WTC11 (cell line): ENCODE data around the gene ARHGAP6. TPM values are rescaled to one million over a fixed set of nuclear protein-coding genes. Genes with fewer than 3 reads are reported as not detected.

ENCODE experiments used
- ATAC-seq: fragments of 200-7000 bp; cut with Tn5 transposase; 2 replicates; pipeline ENCODE4 v1.10.0; 2021; ENCODE audit warnings: mild to moderate bottlenecking, moderate library complexity
- CTCF ChIA-PET: fragments of 300-600 bp; sonication (Branson Sonifier 250); formaldehyde crosslinking; loops from one replicate; lab custom pipeline; 2021; ENCODE audit warnings: antibody characterized with exemption; lab: Charles Lee
- POLR2A ChIA-PET: fragments of 350-600 bp; sonication (Branson Sonifier 250); formaldehyde crosslinking; loops from one replicate; lab custom pipeline; 2021; ENCODE audit warnings: antibody characterized with exemption; lab: Charles Lee
- DNase-seq: peaks from one replicate; pipeline ENCODE4 v3.0.0; 2021; ENCODE audit warnings: low spot score
- H3K27ac Mint-ChIP-seq: 2 replicates; pipeline ENCODE4 v1.8.0; 2021; ENCODE audit warnings: mixed read lengths
- H3K27me3 Mint-ChIP-seq: 2 replicates; pipeline ENCODE4 v1.8.0; 2021; ENCODE audit warnings: low read depth, mild to moderate bottlenecking, moderate library complexity, mixed read lengths
- H3K36me3 Mint-ChIP-seq: 2 replicates; pipeline ENCODE4 v1.8.0; 2021; ENCODE audit warnings: mixed read lengths
- H3K4me1 Mint-ChIP-seq: 2 replicates; pipeline ENCODE4 v1.8.0; 2022; ENCODE audit warnings: mixed read lengths
- H3K4me3 Mint-ChIP-seq: 2 replicates; pipeline ENCODE4 v1.8.0; 2021; ENCODE audit warnings: mild to moderate bottlenecking, moderate library complexity, mixed read lengths
- H3K9me3 Mint-ChIP-seq: 2 replicates; pipeline ENCODE4 v1.8.0; 2021; ENCODE audit warnings: mixed read lengths
- ATF3 ChIP-seq: sonication (generic); formaldehyde crosslinking; conservative IDR thresholded peaks from 2 replicates; pipeline ENCODE4 v1.8.1; 2022; ENCODE audit warnings: mild to moderate bottlenecking, missing genetic modification reagents
- CDX4 ChIP-seq: fragments of 250-450 bp; sonication (Bioruptor Pico); IDR thresholded peaks from 2 replicates; pipeline ENCODE4 v1.9.0; 2021; ENCODE audit warnings: moderate library complexity, mild to moderate bottlenecking, inconsistent platforms, borderline replicate concordance
- ELF4 ChIP-seq: sonication (generic); formaldehyde crosslinking; IDR thresholded peaks from 2 replicates; pipeline ENCODE4 v1.8.1; 2022; ENCODE audit warnings: low read depth, mild to moderate bottlenecking, moderate library complexity, missing genetic modification reagents
- ERG ChIP-seq: fragments of 250-450 bp; sonication (Bioruptor Pico); IDR thresholded peaks from 2 replicates; pipeline ENCODE4 v1.8.0; 2021; ENCODE audit warnings: mild to moderate bottlenecking
- ETV6 ChIP-seq: sonication (generic); formaldehyde crosslinking; IDR thresholded peaks from 2 replicates; pipeline ENCODE4 v1.8.1; 2022; ENCODE audit warnings: mild to moderate bottlenecking, missing genetic modification reagents
- FOXJ3 ChIP-seq: sonication (generic); formaldehyde crosslinking; IDR thresholded peaks from 2 replicates; pipeline ENCODE4 v1.9.0; 2021; ENCODE audit warnings: missing genetic modification reagents, mild to moderate bottlenecking, borderline replicate concordance
- FOXP1 ChIP-seq: sonication (generic); formaldehyde crosslinking; IDR thresholded peaks from 2 replicates; pipeline ENCODE4 v1.8.0; 2022; ENCODE audit warnings: missing genetic modification reagents, mild to moderate bottlenecking, moderate library complexity, borderline replicate concordance
- FOXP4 ChIP-seq: sonication (generic); formaldehyde crosslinking; IDR thresholded peaks from 2 replicates; pipeline ENCODE4 v1.8.0; 2022; ENCODE audit warnings: mild to moderate bottlenecking, missing genetic modification reagents
- GTF2I ChIP-seq: fragments of 250-450 bp; sonication (Bioruptor Pico); conservative IDR thresholded peaks from 2 replicates; pipeline ENCODE4 v1.4.0; 2021; ENCODE audit warnings: mild to moderate bottlenecking
- JUN ChIP-seq: sonication (generic); formaldehyde crosslinking; IDR thresholded peaks from 2 replicates; pipeline ENCODE4 v1.8.0; 2023; ENCODE audit warnings: mild to moderate bottlenecking, missing genetic modification reagents
- MAX ChIP-seq: sonication (generic); formaldehyde crosslinking; IDR thresholded peaks from 2 replicates; pipeline ENCODE4 v1.8.0; 2022; ENCODE audit warnings: mild to moderate bottlenecking, missing genetic modification reagents
- NFATC4 ChIP-seq: fragments of 250-450 bp; sonication (Bioruptor Pico); IDR thresholded peaks from 2 replicates; pipeline ENCODE4 v1.9.0; 2021; ENCODE audit warnings: mild to moderate bottlenecking
- PRRX2 ChIP-seq: fragments of 250-450 bp; sonication (Bioruptor Pico); IDR thresholded peaks from 2 replicates; pipeline ENCODE4 v1.8.0; 2021; ENCODE audit warnings: mild to moderate bottlenecking
- RELA ChIP-seq: sonication (generic); formaldehyde crosslinking; IDR thresholded peaks from 2 replicates; pipeline ENCODE4 v1.8.1; 2022; ENCODE audit warnings: missing genetic modification reagents, mild to moderate bottlenecking, borderline replicate concordance
- SMAD3 ChIP-seq: sonication (generic); formaldehyde crosslinking; IDR thresholded peaks from 2 replicates; pipeline ENCODE4 v1.8.0; 2022; ENCODE audit warnings: missing genetic modification reagents, mild to moderate bottlenecking, borderline replicate concordance
- TEAD1 ChIP-seq: sonication (generic); formaldehyde crosslinking; IDR thresholded peaks from 2 replicates; pipeline ENCODE4 v1.8.0; 2022; ENCODE audit warnings: mild to moderate bottlenecking, missing genetic modification reagents
- ZBTB43 ChIP-seq: sonication (generic); formaldehyde crosslinking; IDR thresholded peaks from 2 replicates; pipeline ENCODE4 v1.8.1; 2023; ENCODE audit warnings: mild to moderate bottlenecking, missing genetic modification reagents
- ZMAT4 ChIP-seq: fragments of 250-450 bp; sonication (Bioruptor Pico); IDR thresholded peaks from 2 replicates; pipeline ENCODE4 v1.9.0; 2021; ENCODE audit warnings: mild to moderate bottlenecking
- ZNF263 ChIP-seq: sonication (generic); formaldehyde crosslinking; IDR thresholded peaks from 2 replicates; pipeline ENCODE4 v1.8.1; 2022; ENCODE audit warnings: low read depth, mild to moderate bottlenecking, moderate library complexity, missing genetic modification reagents
- ZNF317 ChIP-seq: sonication (generic); formaldehyde crosslinking; IDR thresholded peaks from 2 replicates; pipeline ENCODE4 v1.8.1; 2023; ENCODE audit warnings: low read depth, mild to moderate bottlenecking, moderate library complexity, missing genetic modification reagents, borderline replicate concordance
- ZNF416 ChIP-seq: fragments of 250-450 bp; sonication (Bioruptor Pico); IDR thresholded peaks from 2 replicates; pipeline ENCODE4 v1.9.0; 2021; ENCODE audit warnings: mild to moderate bottlenecking, inconsistent platforms
- ZNF423 ChIP-seq: fragments of 250-450 bp; sonication (Bioruptor Pico); IDR thresholded peaks from 2 replicates; pipeline ENCODE4 v2.1.2; 2022; ENCODE audit warnings: mild to moderate bottlenecking, moderate library complexity
- total RNA-seq: library from RNA; stranded (reverse); gene quantifications from 3 replicates; pipeline ENCODE4 v1.2.3, GENCODE V29; 2021

The ARHGAP6 gene
- total RNA-seq, 1 experiment from 2014 or later: 1.0 TPM

GRCh38 chrX:11172415-11172814, 493.3 kb downstream of the ARHGAP6 start:
- no peak for TF ChIP-seq GTF2I (CRISPR knock-in tag)
- no peak for TF ChIP-seq ATF3 (CRISPR knock-in tag)
- TF ChIP-seq FOXJ3 (CRISPR knock-in tag): no peak
- TF ChIP-seq FOXP4 (CRISPR knock-in tag): no peak
- no peak for TF ChIP-seq SMAD3 (CRISPR knock-in tag)
- no peak for TF ChIP-seq NFATC4 (CRISPR knock-in tag)
- no peak for TF ChIP-seq ELF4 (CRISPR knock-in tag)
- no peak for TF ChIP-seq ZNF263 (CRISPR knock-in tag)
- ATAC-seq: no peak
- CTCF ChIA-PET: no interaction called here
- no peaks in the 10 kb centered on the region for H3K36me3 Mint-ChIP-seq
- H3K4me3 Mint-ChIP-seq: no peak overlapping the region
- H3K4me1 Mint-ChIP-seq: no peaks in the 10 kb centered on the region
- POLR2A ChIA-PET: no interaction called here
- no peak overlapping the region for H3K27ac Mint-ChIP-seq
- DNase-seq: no peak
- no peaks in the 10 kb centered on the region; the same call in 1 of the 2 replicates for H3K27me3 Mint-ChIP-seq
- no peaks in the 10 kb centered on the region for H3K9me3 Mint-ChIP-seq

GRCh38 chrX:11171956-11172355, 493.8 kb downstream of the ARHGAP6 start:
- Mint-ChIP-seq H3K36me3 (no peaks in the 10 kb centered on the region), H3K4me1 (0 out of 2 replicates have a peak, but pooled peaks cover under 1% of the 10 kb centered on the region), H3K4me3 (no peak overlapping the region), H3K27me3 (no peaks in the 10 kb centered on the region; the same call in 1 of the 2 replicates), H3K27ac (no peak overlapping the region), H3K9me3 (no peaks in the 10 kb centered on the region)
- ATAC-seq (no peak), DNase-seq (no peak)
- CTCF ChIA-PET: no interaction called here
- no peak for TF ChIP-seq ZNF317 (CRISPR knock-in tag)
- no peak for TF ChIP-seq ZMAT4 (CRISPR knock-in tag)
- TF ChIP-seq ERG: no peak
- no peak for TF ChIP-seq ZNF416 (CRISPR knock-in tag)
- TF ChIP-seq RELA (CRISPR knock-in tag): no peak
- no peak for TF ChIP-seq JUN (CRISPR knock-in tag)
- no peak for TF ChIP-seq ETV6
- TF ChIP-seq MAX (CRISPR knock-in tag): no peak
- no peak for TF ChIP-seq PRRX2 (CRISPR knock-in tag)
- TF ChIP-seq FOXP1: no peak
- TF ChIP-seq ZBTB43 (CRISPR knock-in tag): no peak
- TF ChIP-seq CDX4 (CRISPR knock-in tag): no peak
- TF ChIP-seq TEAD1 (CRISPR knock-in tag): no peak
- TF ChIP-seq ZNF423 (CRISPR knock-in tag): no peak
- POLR2A ChIA-PET: no interaction called here
